ENCODE results near the gene PM20D1.
"Not testable (repeated sequence)": the region's sequence is repeated elsewhere in the genome, so short reads cannot be mapped to it uniquely, and the experiment has no call there.

PM20D1 gene

DNA sequence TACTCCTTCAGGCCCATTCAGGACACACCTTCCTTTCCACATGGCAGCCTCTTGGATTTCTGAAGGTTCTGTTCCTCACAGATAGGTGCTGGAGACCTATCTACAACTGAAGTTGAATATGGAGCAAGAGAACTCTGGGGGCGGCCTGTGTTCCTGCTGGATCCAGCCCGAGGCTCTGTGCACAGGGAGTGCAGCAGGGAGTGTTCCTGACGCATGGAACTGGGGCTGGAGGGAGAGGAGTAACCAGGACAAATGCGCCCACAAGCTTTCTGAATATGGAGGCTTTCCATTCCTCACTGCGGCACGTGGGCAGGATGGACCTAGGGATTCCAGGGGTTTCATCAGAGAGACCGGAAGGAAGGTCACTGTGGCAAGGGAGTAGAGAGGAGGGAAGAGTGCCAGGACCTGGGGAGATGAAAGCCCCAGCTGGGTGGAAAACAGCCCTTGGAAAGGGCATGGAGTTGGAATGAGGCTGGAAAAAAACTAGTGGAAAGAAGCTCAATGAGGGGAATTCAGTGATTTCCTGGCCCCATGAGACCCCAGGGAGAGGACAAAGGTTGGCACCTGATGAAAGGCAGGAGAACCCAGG lies 12.5 kb downstream of the PM20D1 start:
- H3K27ac ChIP-seq (ENCODE audit: low read depth, low read length), result no peak overlapping the region
- H3K36me3 ChIP-seq (ENCODE audit: insufficient read depth, low read length), result no peaks in the 10 kb centered on the region
- H3K4me3 ChIP-seq (ENCODE audit: low read depth in 1 of 2, low read length in 2 of 2), result no peak overlapping the region
- no peaks in the 10 kb centered on the region for H3K4me1 ChIP-seq (ENCODE audit: insufficient read depth, low read length)
- no peaks in the 10 kb centered on the region for H3K9me3 ChIP-seq (ENCODE audit: low read length)
- no peak overlapping the region for H3K9ac ChIP-seq (ENCODE audit: low read length)
- H3K27me3 ChIP-seq (ENCODE audit: control insufficient read depth in 1 of 2, insufficient read depth in 2 of 2, low read length in 2 of 2), result no peaks in the 10 kb centered on the region

DNA sequence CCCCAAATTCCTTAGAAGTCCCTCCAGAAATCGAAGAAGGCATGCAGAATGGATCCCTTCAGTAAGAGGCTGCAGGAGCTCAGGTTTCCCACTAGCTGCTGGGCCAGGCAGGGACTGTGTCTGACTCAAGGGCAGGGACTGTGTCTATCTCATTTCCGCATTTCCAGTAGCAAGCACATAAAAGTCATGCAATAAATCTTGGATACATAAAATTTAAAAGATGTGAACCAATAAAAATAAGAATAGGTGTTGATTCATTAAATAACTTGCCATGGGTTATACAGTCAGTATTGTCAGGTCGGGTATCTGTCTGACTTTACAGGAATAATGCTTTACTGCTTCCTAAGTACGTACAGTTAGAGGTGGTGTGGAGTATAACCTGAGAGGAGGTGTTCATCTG lies 15.2 kb downstream of the PM20D1 start:
- no peaks in the 10 kb centered on the region for H3K27me3 ChIP-seq (ENCODE audit: control insufficient read depth in 1 of 2, insufficient read depth in 2 of 2, low read length in 2 of 2)
- no peaks in the 10 kb centered on the region for H3K9me3 ChIP-seq (ENCODE audit: low read length)
- H3K36me3 ChIP-seq (ENCODE audit: insufficient read depth, low read length), result no peaks in the 10 kb centered on the region
- H3K27ac ChIP-seq (ENCODE audit: low read depth, low read length), result no peak overlapping the region
- H3K4me1 ChIP-seq (ENCODE audit: insufficient read depth, low read length), result no peaks in the 10 kb centered on the region
- H3K9ac ChIP-seq (ENCODE audit: low read length), result no peak overlapping the region
- no peak overlapping the region for H3K4me3 ChIP-seq (ENCODE audit: low read depth in 1 of 2, low read length in 2 of 2)

DNA sequence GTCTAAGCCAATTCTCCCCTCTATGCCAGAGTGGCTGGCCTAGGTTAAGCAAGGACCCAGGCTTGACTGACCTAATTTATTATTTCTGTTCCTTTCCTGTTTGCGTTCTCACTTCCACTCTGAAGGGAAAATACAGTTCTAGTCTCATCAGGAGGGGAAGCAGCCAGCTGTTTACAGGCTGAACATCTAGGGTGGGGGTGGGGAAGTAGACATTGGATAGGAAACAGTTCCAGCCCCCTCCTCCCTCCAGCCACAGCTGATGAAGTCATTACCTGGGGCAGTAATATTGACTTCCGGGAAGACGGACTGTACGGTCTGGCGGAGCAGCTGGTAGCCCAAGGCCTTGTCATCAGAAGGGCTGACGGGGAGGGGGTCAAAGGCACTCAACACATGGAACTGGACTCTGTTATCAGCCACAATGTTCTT lies 17.6 kb downstream of the PM20D1 start:
- Histone ChIP-seq H3K27ac (ENCODE audit: low read depth, low read length) (no peak overlapping the region), H3K4me1 (ENCODE audit: insufficient read depth, low read length) (no peaks in the 10 kb centered on the region), H3K36me3 (ENCODE audit: insufficient read depth, low read length) (no peaks in the 10 kb centered on the region), H3K27me3 (ENCODE audit: control insufficient read depth in 1 of 2, insufficient read depth in 2 of 2, low read length in 2 of 2) (no peaks in the 10 kb centered on the region), H3K4me3 (ENCODE audit: low read depth in 1 of 2, low read length in 2 of 2) (no peak overlapping the region), H3K9ac (ENCODE audit: low read length) (no peak overlapping the region), H3K9me3 (ENCODE audit: low read length) (no peaks in the 10 kb centered on the region)

DNA sequence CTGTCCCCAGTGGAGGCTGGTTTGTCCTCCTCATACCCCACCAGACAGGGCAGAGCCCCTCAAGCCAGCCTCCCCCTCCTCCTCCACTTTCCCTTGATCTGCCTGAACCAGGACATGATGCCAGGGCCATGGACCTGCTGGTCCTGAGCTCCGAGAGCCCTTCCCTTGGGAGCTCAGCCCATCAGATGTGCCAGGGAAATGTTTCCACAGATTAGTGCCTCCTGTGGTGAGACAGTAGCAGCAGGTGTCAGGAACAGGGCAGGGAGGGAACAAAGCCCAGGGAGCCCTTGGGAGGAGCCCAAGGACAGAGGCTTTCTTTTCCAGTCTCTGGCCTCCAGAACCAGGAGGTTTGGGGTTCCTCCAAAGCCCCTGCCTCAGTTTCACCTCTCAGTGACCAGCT lies 22.3 kb downstream of the PM20D1 start:
- Histone ChIP-seq H3K9me3 (ENCODE audit: low read length) (no peaks in the 10 kb centered on the region), H3K36me3 (ENCODE audit: insufficient read depth, low read length) (no peaks in the 10 kb centered on the region), H3K4me3 (ENCODE audit: low read depth in 1 of 2, low read length in 2 of 2) (no peak overlapping the region), H3K27ac (ENCODE audit: low read depth, low read length) (no peak overlapping the region), H3K4me1 (ENCODE audit: insufficient read depth, low read length) (no peaks in the 10 kb centered on the region), H3K27me3 (ENCODE audit: control insufficient read depth in 1 of 2, insufficient read depth in 2 of 2, low read length in 2 of 2) (no peaks in the 10 kb centered on the region), H3K9ac (ENCODE audit: low read length) (no peak overlapping the region)

DNA sequence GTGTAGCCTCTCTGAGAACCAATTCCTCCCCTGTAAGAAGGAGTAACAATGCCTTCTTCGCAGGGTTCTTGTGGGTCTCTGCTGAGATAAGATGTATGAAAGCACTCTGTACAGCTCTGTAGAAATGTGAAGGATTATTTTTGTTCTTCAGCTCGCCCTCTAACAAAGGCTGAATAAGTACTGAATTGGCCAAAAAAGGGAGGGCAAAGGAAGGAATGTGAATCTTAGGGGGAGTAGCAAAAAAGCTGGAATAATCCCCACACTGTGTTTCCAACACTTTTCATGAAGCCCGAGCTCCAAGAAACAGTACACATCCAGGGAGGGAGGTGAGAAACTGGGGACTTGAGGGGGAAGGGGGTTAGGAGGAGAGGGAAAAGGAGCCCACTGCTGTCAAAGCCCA lies 22.9 kb downstream of the PM20D1 start:
- Histone ChIP-seq H3K27ac (ENCODE audit: low read depth, low read length) (no peak overlapping the region), H3K4me1 (ENCODE audit: insufficient read depth, low read length) (no peaks in the 10 kb centered on the region), H3K4me3 (ENCODE audit: low read depth in 1 of 2, low read length in 2 of 2) (no peak overlapping the region), H3K27me3 (ENCODE audit: control insufficient read depth in 1 of 2, insufficient read depth in 2 of 2, low read length in 2 of 2) (no peaks in the 10 kb centered on the region), H3K9ac (ENCODE audit: low read length) (no peak overlapping the region), H3K36me3 (ENCODE audit: insufficient read depth, low read length) (no peaks in the 10 kb centered on the region), H3K9me3 (ENCODE audit: low read length) (no peaks in the 10 kb centered on the region)

DNA sequence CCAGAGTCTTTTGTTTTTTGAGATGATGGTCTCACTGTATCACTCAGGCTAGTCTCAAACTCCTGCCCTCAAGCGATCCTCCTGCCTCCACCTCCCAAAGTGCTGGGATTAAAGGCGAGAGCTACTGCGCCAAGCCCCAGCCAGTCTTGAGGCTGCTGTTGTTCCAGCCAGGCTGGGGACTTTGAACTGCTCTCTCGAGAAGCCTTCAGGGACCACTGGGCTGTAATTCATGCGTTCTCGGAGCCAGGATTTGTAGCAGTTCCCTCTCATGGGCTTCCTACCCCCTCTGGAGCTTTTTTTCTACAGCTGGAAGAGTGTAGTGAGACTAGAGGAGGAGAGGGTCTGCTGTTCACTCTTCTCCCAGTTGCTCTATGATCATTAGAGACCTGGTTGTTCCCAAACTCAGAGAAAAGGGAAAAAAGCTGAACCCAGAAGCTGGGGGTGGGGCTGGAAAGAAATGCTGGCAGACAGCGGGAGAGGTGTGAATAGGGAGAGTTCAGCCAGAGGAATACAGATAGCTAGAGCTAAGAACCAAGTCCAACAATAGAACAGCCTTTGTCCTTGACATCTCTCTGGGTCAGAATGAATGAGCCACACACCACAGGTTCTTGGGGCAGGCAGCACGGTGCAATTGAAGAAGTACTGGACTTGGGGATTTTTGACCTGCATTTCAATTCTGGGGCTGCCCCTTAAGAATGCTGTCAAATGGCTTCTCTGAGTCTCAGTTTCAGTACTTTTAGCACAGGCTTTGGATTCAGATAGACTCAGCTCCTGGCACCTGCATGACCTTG lies 23.7 kb downstream of the PM20D1 start:
- no peaks in the 10 kb centered on the region for H3K27me3 ChIP-seq (ENCODE audit: control insufficient read depth in 1 of 2, insufficient read depth in 2 of 2, low read length in 2 of 2)
- no peaks in the 10 kb centered on the region for H3K36me3 ChIP-seq (ENCODE audit: insufficient read depth, low read length)
- H3K4me1 ChIP-seq (ENCODE audit: insufficient read depth, low read length), result no peaks in the 10 kb centered on the region
- no peak overlapping the region for H3K4me3 ChIP-seq (ENCODE audit: low read depth in 1 of 2, low read length in 2 of 2)
- H3K27ac ChIP-seq (ENCODE audit: low read depth, low read length), result no peak overlapping the region
- H3K9ac ChIP-seq (ENCODE audit: low read length), result no peak overlapping the region
- H3K9me3 ChIP-seq (ENCODE audit: low read length), result no peaks in the 10 kb centered on the region

DNA sequence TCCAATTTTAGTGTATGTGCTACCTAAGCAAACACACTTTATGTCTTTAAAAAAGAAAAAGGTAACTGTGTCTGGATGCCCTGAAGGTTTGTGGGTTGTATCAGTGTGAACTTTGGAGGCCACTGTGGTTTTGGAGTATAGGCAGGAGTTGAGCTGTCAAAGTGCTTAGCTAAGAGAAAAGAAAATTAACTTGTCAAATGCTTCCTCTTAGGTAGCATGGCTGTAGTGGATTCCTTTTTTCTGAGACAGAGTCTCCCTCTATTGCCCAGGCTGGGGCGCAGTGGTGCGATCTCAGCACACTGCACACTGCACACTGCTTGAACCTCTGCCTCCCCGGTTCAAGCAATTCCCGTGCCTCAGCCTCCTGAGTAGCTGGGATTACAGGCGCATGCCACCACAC lies 25.8 kb downstream of the PM20D1 start:
- no peaks in the 10 kb centered on the region for H3K9me3 ChIP-seq (ENCODE audit: low read length)
- H3K4me3 ChIP-seq (ENCODE audit: low read depth in 1 of 2, low read length in 2 of 2), result no peak overlapping the region
- H3K9ac ChIP-seq (ENCODE audit: low read length), result no peak overlapping the region

DNA sequence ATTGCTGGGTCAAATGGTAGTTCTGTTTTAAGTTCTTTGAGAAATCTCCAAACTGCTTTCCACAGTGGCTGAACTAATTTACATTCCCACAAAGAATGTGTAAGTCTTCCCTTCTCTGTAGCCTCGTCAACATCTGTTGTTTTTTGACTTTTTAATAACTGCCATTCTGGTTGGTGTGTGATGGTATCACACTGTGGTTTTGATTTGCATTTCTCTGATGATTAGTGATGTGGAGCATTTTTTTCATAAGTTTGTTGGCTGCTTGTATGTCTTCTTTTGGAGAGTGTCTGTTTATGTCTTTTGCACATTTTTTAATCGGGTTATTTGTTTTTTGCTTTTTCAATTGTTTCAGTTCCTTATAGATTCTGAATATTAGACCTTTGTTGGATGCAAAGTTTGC lies 26.7 kb downstream of the PM20D1 start:
- H3K27me3 ChIP-seq (ENCODE audit: control insufficient read depth in 1 of 2, insufficient read depth in 2 of 2, low read length in 2 of 2); H3K9me3 ChIP-seq (ENCODE audit: low read length); H3K4me1 ChIP-seq (ENCODE audit: insufficient read depth, low read length); H3K9ac ChIP-seq (ENCODE audit: low read length); H3K27ac ChIP-seq (ENCODE audit: low read depth, low read length); H3K4me3 ChIP-seq (ENCODE audit: low read depth in 1 of 2, low read length in 2 of 2); H3K36me3 ChIP-seq (ENCODE audit: insufficient read depth, low read length): not testable (repeated sequence)

More for the DNA sequence above, 25.8 kb downstream of the PM20D1 start:
- no peak overlapping the region for H3K27ac ChIP-seq (ENCODE audit: low read depth, low read length)
- no peaks in the 10 kb centered on the region for H3K36me3 ChIP-seq (ENCODE audit: insufficient read depth, low read length)
- no peaks in the 10 kb centered on the region for H3K4me1 ChIP-seq (ENCODE audit: insufficient read depth, low read length)
- H3K27me3 ChIP-seq (ENCODE audit: control insufficient read depth in 1 of 2, insufficient read depth in 2 of 2, low read length in 2 of 2), result no peaks in the 10 kb centered on the region

DNA sequence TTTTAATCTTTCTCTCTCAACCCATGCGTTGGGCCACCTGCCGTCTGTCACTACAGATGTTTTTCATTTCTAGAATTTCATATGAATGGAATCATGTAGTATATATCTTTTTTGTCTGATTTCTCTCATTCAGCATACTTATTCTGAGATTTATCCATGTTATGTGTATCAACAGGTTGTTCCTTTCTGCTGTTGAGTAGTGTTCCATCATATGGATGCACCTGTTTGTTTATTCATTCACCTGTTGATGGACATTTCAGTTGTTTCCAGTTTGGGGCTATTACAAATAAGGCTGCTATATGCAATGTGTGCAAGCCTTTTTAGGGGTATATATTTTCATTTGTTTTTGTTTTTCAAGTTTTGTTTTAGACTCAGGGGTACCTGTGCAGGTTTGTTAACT lies 27.5 kb downstream of the PM20D1 start:
- H3K9me3 ChIP-seq (ENCODE audit: low read length), result no peaks in the 10 kb centered on the region
- no peak overlapping the region for H3K4me3 ChIP-seq (ENCODE audit: low read depth in 1 of 2, low read length in 2 of 2)
- no peaks in the 10 kb centered on the region for H3K36me3 ChIP-seq (ENCODE audit: insufficient read depth, low read length)
- H3K27me3 ChIP-seq (ENCODE audit: control insufficient read depth in 1 of 2, insufficient read depth in 2 of 2, low read length in 2 of 2), result no peaks in the 10 kb centered on the region
- no peaks in the 10 kb centered on the region for H3K4me1 ChIP-seq (ENCODE audit: insufficient read depth, low read length)
- no peak overlapping the region for H3K9ac ChIP-seq (ENCODE audit: low read length)
- no peak overlapping the region for H3K27ac ChIP-seq (ENCODE audit: low read depth, low read length)

DNA sequence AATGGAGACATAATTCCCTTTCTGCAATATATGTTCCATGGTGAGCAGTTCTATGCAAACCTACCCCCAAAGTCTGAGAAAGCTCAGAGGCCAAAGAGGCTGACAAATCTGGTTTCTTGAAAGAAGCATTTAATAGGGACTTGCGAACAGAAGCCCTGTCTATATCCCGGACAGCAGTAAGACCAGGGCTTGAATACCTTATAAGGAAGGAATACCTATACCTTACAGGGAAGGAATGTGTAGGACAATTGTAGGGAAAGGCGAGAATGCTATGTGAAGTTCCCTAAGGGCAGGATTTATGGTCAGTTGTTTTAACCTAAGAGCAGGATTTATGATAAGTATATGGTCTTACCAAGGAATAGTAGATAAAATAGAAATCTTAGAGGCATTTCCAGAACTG lies 31.9 kb downstream of the PM20D1 start:
- H3K9me3 ChIP-seq (ENCODE audit: low read length), result no peaks in the 10 kb centered on the region
- H3K4me3 ChIP-seq (ENCODE audit: low read depth in 1 of 2, low read length in 2 of 2), result no peak overlapping the region
- H3K36me3 ChIP-seq (ENCODE audit: insufficient read depth, low read length), result no peaks in the 10 kb centered on the region
- H3K4me1 ChIP-seq (ENCODE audit: insufficient read depth, low read length), result peaks cover 9% of the 10 kb centered on the region
- no peak overlapping the region for H3K27ac ChIP-seq (ENCODE audit: low read depth, low read length)
- H3K9ac ChIP-seq (ENCODE audit: low read length), result no peak overlapping the region
- H3K27me3 ChIP-seq (ENCODE audit: control insufficient read depth in 1 of 2, insufficient read depth in 2 of 2, low read length in 2 of 2), result no peaks in the 10 kb centered on the region

DNA sequence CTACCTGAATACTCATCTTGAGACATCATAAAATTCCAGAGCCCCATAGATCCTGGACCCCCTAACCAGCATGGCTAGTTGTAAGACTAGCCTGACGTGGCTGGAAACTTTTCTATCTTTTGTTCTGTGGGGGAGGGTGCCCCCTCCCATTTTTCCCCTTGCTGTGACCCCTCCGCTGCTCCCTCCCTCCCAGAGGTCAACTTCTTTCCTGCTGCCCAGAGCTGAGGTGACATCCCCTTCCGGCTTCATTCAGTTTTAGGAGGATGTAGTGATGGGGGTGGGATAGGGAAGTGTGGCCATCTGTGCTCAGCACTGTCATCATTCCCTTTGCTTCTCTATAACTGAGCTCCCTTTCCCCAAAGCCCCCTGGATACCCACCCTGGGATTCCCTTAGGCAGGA lies 32.6 kb downstream of the PM20D1 start:
- Histone ChIP-seq H3K9ac (ENCODE audit: low read length) (no peak overlapping the region), H3K9me3 (ENCODE audit: low read length) (no peaks in the 10 kb centered on the region), H3K27me3 (ENCODE audit: control insufficient read depth in 1 of 2, insufficient read depth in 2 of 2, low read length in 2 of 2) (no peaks in the 10 kb centered on the region), H3K4me3 (ENCODE audit: low read depth in 1 of 2, low read length in 2 of 2) (no peak overlapping the region), H3K4me1 (ENCODE audit: insufficient read depth, low read length) (peaks cover 9% of the 10 kb centered on the region), H3K27ac (ENCODE audit: low read depth, low read length) (no peak overlapping the region), H3K36me3 (ENCODE audit: insufficient read depth, low read length) (no peaks in the 10 kb centered on the region)

DNA sequence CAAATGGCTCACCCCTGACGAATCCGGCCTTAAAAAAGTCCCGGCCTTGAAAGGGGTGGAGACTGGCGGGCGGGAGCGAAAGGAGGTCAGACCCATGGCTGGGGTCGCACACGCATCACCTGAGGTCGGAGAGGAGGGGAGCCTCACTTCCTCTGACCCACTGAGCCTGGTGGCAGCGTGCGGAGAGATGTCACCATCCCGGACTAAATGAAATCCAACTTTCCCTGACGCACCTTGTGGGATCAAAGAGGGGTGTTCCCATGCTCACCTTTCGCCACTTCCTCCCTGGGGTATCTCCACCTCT lies 36.2 kb downstream of the PM20D1 start:
- no peaks in the 10 kb centered on the region for H3K27me3 ChIP-seq (ENCODE audit: control insufficient read depth in 1 of 2, insufficient read depth in 2 of 2, low read length in 2 of 2)
- H3K4me3 ChIP-seq (ENCODE audit: low read depth in 1 of 2, low read length in 2 of 2), result peak overlapping the region; percentile 81 to 96
- H3K36me3 ChIP-seq (ENCODE audit: insufficient read depth, low read length), result no peaks in the 10 kb centered on the region
- peaks cover 38% of the 10 kb centered on the region for H3K4me1 ChIP-seq (ENCODE audit: insufficient read depth, low read length)
- peak overlapping the region; percentile 73 for H3K27ac ChIP-seq (ENCODE audit: low read depth, low read length)
- H3K9ac ChIP-seq (ENCODE audit: low read length), result peak overlapping the region; percentile 63
- H3K9me3 ChIP-seq (ENCODE audit: low read length), result no peaks in the 10 kb centered on the region
